NCI-H446 treated with DMSO at 0.1 percent for 48 hours (cell line): ENCODE measurements around the gene PCCA.

Experiments
- DNase-seq: peaks from one replicate; lab custom pipeline; 2025; lab: John Stamatoyannopoulos, UW

PCCA gene

DNA sequence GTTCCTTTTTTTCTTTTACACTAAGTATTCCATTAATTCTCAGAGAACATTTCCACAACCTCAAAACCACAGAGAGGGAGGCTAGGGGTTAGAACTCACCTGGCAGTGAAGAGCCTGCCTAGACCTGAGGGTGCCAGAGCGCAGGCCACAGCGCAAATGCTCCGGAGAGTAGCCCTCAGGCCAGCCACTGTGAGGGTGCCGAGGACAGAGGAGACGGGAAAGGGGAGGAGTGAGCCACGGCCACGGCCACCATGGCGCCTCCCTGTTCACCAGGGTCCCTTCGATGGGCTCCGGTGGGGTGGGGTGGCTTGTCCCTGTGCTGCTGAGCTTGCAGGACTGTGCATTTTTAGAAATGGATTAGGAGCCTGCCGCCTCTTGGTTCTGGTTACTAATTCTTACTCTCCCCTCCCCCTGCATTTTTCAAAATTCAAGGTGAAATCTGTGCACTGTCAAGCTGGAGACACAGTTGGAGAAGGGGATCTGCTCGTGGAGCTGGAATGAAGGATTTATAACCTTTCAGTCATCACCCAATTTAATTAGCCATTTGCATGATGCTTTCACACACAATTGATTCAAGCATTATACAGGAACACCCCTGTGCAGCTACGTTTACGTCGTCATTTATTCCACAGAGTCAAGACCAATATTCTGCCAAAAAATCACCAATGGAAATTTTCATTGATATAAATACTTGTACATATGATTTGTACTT lies 440.9 kb downstream of the PCCA start:
- DNase-seq, result peak; percentile 12

DNA sequence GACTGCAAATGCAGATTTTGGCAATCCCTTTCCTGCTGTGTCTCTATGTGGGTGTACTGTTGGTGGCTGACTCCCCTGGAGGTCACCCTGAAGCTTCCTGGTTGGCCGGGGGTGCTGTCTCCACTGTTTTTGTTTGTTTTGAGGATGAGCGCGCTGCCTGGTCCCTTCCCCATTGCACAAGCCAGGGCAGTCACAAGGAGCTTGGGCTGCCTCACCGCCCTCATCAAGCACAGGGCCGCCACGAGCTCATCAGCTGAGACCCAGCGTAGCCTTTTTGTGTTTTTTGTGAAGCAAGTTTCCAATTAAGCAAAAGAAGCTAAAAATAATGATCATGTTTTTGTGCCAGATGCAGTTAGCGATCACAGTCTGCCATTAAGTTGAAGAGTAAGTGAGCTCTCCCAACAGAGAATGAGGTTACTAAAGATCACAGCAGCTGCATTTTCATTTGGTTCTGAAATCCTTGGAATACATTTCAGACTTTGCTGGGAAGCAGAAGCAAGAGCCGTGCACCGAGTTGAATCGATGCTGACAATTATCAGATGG lies 441.8 kb downstream of the PCCA start:
- peak; percentile 19 for DNase-seq

DNA sequence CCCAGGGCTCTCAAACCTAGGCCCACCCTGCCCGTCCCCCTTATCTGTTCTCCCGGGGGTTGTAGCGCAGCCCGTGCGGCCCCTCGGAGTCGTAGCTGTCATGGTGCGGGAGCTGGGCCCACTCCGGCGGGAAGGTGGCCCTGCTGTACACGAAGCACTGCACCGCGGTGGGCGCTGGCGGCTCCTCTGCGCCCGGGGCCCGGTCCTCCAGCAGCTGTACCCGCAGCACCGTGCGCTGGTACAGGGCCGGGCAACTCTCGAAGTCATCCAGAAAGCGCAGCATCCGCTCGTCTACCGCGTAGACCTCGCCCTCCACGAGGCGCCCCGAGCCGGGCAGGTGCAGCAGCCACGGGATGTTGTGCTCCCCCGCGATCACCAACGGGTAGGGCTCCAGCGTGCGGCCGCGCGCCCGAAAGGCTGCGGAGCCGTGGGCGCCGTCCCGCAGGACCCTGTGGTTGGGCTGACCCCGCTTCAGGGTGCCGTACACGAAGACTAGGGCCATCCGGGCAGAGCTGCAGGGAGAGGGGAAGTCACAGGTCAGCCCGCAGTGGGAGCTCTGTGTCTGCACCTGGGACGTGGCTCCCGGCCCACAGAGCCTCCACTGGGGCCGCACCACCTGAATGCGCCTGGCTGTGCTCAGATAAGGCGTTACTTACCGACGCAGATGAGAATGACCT lies 443.3 kb downstream of the PCCA start:
- DNase-seq, result no peak

DNA sequence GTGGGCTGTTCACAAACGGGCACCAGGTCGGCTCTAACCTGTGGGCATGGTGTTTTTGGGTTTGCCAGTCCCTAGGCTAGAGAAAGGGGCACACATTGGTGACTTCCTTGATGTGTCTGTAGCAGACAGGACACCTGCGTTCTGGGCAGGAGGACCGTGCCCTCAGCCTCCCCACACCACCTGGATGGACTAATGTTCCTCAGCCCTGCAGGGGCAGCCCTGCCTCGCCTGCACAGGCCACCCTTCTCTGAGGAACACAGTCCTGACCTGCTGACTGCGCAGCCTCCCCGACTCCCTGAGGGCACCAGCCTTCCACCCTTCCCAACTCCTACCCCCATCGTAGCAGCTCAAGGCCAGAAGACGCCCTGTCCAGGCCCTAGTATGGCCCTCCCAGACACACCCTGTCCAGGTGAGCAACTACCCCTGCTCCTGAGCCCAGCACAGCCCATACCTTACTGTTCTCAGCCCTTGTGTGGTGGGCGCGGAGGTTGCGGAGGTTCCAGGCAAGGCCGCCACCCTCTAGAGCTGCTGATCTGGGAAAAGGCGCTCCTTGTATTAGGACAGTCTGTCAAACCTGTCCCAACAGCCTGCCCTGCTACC lies 444.0 kb downstream of the PCCA start:
- no peak for DNase-seq

DNA sequence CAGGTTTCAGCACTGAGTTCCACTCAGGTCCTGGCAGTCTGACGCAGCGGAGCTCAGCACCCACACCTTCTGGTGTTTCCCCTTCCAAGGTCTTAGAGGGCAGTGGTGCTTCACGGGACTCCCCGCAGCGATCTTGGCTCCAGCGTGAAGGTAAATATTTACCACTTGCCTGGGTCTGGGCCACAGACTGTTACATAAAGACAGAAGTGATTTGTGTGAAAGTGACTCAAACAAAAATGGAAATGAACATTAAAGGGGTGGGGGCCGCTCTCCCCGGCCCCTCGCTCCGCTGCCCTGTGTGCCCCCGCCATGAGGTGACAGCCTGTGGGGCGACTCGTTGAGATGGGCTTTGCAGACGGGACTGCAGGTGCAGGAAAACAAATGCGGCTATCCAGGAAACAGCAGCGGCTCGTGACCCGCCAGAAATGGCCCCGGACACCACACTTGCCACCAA lies 444.7 kb downstream of the PCCA start:
- DNase-seq, result peak; percentile 18

DNA sequence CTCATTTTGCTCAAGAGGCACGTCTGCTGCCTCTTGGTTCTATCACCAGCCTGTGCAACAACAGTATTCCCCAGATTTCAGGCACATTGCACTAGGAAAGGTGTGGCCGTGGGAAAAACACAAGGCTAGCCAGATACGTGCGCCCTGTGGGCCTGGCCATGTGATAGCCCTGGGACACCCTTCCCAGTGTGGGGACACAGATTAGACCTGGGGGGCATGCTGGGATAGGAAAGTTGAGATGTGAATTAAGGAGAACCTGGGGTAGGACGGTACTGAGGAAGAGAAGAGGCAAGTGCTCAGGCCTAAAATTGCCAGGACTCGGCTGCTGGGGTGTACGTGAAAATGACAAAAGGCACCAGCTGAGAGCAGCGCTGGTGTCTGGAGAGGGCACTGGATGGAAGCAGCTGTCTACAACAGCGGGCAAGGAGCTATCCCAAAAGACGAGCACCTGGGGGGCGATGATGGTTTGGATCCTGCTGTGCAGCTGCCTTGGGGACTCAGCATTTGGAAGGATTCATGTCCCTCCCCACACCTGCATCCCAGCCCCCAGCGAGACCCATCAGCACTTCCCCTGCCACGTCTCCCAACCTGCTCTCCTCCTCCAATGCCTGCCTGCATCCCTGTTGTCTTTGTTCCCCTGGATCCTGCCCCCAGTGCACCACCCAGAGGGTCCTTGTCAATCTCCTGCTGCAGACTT lies 445.4 kb downstream of the PCCA start:
- no peak for DNase-seq

DNA sequence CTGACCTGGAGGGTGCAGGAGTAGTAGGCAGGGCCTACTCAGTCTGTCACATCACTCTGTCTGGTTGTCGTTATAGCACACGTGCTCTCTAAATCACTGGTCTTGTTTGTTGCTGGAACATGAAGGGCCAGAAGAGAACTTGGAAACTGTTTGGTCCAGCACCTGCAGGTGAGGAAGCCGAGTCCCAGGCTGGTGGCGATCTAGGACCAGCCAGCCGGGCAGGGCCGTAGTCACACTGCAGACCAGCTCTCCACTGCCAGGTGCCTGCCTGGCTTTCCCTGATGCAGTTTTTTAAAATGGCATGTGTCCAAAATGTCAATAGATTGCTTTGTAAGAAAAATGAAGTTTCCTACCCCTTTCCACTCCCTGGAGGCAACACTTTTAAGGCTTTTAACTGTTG lies 446.0 kb downstream of the PCCA start:
- no peak for DNase-seq

DNA sequence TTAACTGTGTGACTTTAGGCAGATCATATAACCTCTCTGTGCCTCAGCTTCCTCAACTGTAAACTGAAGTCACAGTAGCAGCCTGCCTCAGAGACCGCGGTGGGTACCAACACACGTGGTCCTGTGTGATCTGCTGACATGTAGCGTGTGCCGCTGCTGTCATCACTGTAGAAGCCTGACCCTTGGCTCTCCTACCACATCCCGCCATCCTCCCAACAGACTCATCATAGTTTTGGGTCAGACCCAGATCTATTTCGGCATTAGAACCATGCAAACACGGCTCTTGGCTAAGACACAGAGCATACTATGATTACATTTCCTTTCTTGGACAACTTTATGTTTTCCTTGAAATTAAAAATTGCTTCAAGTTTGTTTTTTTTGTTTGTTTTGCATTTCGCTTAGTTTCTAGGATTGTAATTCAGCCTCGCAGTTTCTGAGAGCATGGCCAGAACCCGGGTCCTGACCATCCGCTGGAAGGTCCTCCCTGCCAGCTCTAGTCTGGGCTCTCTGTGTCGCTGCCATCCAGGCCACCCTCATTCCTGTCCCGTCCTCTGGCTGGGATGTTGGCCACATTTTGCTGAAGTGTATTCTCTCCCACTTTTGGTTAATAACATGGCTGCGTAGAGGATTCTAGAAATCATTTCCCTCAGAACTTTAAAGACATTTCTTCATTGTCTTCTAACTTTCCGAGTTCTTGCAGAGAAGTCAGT lies 446.7 kb downstream of the PCCA start:
- DNase-seq, result no peak

DNA sequence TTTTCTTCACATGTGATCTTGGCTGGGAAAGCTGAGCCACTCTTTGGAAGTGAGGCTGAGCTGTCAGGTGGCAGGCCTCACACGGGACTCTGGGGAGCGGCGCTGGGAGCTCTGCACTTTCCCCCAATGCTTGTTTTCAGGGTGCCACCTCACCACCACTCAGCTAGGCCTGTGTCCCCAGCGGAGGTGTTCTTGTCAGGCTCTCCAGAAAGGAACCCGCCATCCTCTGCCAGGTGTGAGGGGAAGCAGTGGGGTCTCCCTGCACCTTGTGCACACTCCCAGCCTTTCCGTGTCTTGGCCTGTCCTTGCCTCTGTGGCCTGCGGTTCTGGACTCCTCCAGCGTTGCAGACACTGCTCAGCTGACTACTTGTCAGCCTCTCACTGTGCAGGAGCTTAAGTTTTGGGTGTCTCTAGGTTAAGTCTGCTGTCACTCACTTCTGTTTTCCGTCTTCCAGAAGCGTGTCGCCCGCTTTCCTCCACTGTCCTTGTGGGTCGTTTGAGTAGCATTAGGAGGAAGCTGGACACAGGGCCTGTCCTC lies 447.8 kb downstream of the PCCA start:
- DNase-seq, result no peak

DNA sequence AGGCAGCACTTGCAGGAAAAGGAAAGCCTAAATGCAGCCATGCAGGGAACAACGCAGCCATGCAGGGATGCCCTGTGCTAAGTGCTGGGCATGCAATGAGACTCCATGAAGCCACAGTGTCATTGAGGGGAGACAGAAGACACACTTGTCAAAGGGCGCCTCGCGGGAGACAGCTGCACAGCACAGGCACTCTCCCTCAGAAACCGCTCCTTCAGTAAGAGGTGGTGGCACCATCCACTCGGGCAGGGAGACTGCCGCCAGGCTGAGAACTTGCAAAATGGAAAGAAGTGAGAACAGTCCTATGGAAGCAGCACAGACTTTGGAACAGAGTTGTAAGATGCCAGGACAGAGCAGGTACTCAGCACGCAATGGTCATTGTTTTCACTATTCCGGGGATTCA lies 448.6 kb downstream of the PCCA start:
- DNase-seq, result no peak

DNA sequence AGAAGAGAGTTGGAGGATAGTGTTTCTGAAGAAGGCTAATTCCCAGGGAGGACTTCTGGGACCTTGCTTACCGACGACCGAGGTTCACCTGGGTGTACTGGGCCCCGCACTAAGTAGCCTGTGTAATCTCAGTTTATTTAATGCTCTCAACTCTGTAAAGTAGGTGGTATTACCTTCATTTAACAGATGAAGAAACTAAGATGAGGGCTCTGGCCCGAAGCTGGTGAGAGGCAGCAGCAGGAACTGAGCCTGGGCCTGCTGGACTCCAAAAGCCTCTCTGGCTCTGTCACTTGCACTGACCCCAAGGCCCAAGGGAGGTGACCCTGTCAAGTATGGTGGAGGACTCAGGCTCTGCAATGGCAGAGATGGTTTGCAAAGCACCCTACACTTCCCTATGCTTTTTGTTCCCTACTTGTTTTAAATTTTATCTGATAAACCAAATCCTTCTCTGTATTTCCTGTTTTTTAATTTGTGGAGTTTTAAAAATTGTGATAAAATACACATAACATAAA lies 449.1 kb downstream of the PCCA start:
- no peak for DNase-seq

DNA sequence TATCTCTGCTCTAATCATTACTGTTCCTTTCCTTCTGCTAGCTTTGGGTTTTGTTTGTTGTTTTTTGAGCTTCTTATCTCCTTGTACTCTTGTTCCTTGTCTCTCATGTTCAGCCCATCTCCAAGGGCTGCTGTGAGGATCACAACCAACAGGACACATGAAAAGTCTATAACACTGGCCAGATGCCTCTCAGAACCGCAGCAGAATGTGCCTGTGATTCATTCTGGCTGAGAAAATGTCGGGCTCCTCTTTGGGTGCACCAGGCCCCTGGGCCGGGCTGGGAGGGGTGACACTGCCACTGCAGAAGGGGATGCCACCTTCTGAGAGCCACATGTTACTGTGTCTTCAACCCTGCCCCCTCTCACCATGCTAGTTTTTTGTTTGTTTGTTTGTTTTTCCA lies 451.7 kb downstream of the PCCA start:
- no peak for DNase-seq

DNA sequence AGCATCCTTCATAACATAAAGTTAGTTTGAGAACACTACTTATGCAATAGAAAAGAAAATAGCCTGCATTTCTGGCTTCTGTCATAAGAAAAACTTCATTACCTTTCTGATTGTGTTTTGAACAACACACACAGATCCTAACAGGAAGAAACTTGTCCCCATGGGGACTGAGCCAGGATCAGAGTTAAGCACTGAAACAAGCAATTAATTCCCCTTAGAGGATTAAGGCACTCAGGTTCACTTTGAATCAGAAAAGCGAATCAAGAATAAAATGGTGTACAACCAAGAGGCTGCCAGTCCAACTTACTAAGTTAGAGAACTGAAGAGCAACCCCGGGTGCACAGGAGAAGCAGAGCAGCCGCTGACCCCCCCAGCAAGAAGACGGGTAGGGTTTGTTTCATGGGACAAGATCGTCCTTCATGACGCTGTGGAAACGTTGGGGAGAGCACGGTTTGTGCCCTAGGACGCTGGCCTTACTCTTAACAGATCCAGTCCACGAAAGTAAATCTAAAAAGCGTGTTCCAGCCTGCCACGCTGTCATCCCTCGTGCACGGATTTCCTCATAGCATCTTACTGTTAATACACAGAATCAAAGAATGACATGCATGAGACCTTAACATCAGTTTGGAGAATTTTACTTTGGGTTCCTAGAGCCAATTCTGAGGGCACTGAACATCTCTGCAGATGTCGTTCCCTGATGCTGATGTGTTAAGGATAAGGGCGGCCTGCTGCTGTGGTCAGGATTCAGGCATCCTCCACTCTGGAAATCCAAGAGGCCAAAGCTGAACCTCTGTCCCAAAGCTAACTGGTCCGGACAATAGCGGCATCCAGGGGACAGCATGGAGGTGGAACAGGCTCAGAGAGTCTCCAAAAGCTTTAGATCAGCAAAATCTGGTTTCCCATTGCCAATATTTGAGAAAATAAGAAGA lies 453.3 kb downstream of the PCCA start:
- no peak for DNase-seq

DNA sequence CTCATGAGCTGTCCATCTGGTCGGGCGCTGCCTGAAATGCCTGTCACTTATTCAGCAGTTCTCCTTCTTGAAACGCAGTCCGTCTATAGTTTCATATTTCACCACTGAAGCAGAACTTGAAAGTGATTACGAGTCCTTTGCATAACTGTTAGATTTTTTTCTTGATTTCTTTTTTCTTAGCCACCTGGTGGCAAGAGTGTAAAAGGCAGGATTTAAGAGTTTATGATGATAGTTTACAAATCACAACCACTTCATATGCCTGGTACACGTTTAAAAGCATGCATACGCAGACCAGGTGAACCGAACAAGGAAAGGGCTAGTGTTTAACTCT lies 453.9 kb downstream of the PCCA start:
- peak; percentile 21 for DNase-seq

DNA sequence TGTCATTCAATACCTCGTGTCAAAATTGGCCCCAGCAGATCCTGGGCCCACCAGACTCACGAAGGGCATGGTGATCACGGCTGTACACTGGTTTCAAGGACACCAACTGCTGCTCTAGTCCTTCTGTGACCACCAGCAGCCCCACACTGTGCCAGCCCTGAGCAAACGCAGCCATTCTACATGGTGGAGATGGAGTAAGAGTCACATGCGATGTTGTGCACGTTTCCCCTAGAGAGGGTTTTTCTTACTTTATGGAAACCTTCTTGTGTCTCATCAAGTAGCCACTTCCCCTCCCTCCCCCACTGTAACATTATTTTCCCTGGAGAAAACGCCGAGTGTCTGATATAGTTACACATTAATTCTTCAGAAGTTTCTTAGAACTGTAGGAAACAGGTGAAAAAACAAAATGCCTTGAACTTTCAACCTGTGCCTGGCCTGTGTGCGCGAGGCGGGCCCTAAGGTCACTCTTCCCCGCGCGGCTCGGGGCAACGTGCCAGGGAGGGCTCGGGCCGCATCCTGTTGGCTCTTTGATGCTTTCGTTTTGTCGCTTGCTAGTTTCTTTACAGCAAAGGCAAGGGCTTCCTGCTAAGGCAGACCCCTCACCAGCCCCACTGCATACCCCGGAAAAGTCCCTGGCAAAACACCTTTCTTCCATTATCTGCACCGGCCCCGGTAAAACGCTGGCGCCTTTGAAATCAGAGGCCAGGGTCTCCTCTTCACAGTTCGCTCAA lies 455.1 kb downstream of the PCCA start:
- DNase-seq, result no peak

DNA sequence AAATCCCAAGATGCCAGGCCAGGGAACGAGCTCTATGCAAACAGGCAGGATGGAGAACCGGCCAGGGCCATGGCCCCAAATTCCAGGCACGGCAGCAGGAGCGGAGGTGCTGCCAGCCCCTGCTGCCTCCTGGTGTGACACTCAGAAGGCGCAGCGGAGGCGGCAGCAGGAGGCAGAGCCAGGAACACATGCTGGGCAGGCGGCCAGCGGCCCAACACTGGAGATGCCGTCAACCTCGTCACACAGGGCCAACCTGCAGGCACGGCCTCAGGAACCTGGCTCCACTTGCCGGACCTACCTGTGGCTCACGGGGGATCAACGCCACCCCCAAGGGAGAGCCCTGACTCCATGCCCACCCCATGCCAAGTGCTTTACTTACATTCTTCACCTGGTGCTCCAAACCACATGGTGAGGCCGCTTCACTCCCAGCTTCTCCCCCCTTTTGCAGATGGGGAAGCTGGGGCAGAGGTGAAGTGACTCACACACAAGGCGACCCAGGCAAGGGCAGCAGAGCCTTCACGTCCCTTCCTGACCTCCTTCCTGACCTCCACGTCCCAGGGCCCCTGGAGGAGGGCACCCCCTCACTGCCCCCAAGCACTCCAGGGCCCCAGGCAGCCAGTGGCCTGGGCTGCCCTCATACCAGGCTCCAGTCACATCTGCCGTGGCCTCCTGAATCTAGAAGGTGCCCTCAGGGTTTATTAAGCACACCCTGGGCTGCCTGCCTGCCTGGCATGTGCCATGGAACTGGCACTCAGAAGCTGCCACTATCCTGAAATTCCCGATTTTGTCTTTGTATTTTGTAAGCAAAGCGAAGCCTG lies 456.2 kb downstream of the PCCA start:
- peak; percentile 53 for DNase-seq

DNA sequence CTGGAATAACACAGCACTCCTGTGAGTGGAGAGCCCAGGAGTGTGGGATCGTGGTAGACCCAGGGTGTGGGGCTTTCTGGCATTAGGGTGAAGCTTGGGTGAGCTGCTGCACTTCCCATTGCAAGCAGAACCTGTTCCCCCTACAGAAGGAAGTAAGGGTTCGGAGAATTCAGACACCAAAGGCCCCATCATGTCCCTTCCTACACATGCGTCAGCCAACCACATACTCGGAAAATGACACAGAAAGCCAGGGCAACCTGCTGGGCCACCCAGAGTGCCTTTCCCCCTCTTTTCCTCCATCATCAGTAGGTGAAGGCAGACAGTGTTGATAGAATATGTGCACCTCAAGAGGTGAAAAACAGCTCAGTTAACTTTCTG lies 456.8 kb downstream of the PCCA start:
- no peak for DNase-seq

DNA sequence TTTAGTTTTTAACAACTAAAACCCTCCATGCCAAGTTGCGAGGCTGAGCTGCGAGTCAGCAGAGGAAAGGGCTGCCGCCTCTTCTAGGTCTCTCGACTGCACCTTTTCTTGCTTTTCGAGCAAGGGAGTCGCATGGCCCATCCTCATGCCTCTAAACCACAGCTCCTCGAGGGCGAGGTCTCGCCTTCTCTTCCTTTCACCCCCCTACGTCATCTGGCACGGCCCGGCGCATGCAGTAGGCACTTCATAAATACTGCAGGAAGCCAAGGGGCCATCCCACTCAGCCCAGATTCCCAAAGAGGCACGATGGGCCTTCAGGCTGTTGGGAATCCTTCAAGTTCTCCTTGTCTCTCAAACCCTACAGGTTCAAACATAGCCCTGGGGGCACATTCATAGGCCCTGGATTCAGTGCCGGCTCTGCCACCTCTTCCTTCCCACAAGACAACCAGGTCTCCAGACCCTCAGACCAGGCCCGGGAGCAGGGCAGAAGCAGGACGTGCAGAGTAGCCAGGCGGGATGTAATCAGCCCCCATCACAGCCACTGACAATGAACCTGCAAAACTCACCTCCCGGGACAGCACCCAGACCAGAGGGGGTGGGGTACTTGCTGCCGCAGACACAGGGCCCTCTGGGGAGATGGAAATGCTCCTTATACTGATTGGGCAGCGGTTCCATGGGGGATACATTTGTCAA lies 458.0 kb downstream of the PCCA start:
- DNase-seq, result no peak
